Hematopoietic multipotent progenitor cell treated with erythropoietin and hydrocortisone succinate and interleukin-3 and kit ligand, for 17 days (in vitro differentiated cells): ENCODE measurements around the gene RACK1.

Experiments used
- DNase-seq: peaks from one replicate; pipeline ENCODE4 v3.0.0-alpha.2; 2015; ENCODE audit warnings: low spot score

The RACK1 gene

DNA sequence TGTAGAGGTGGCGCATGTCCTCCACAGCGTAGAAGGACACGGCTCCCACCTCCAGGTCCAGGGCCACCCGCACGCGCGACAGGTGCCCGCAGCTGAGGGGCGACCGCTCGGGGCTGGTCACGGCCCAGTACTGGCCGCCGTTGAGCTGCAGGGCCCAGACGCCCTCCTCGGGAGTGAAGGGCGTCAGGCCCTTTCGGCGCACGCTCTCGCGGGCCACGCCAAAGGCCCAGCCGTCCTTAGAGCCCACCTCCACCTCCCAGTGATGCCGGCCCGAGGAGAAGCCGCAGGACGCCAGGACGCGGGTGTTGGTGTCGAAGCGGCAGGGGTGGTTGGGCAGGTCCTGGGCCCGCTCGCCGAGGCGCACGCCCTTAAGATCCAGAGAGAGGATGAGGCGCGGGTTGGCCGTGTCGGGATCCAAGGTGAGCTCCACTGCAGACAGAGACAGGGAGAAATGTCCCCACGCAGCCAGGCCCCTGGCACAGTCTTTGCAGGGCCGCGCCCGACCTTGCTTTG, 48.4 kb downstream of the RACK1 start:
- DNase-seq = no peak

DNA sequence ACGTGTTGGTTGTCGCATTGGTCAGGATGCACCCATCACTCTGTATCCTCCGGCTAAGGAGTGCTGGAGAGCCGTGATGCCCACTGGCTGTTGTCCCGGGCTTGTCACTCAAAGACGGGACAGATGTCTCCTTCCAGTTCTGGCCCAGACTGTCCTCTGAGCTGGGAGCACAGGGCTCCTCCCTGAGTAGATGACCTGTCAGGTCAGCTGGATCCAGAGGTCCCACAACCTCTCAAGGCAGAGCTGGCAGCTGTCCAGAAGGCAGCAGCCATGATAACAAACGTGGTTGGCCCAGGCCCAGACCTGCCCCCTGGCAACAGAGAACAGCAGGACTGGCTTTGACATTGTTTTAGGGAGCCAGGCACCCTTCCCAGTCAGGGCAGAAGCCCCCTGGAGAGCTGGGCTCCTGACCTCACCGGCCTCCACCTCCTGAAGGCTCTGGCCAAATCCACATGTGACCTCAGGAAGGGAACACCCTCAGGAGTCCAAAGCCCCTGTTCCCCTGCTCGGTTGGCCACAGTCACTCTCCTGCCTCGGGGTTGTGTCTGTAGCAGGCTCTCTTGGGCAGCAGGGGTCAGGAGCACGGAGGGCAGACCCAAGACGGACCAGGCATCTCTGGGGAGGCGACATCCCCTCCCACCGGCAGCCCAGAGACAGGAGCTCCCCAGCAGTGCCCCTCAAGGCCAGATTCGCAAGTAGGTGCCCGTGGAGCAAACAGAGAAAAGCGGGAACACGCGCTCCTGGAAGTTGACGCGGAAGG, 49.0 kb downstream of the RACK1 start:
- DNase-seq = peak; percentile 74

DNA sequence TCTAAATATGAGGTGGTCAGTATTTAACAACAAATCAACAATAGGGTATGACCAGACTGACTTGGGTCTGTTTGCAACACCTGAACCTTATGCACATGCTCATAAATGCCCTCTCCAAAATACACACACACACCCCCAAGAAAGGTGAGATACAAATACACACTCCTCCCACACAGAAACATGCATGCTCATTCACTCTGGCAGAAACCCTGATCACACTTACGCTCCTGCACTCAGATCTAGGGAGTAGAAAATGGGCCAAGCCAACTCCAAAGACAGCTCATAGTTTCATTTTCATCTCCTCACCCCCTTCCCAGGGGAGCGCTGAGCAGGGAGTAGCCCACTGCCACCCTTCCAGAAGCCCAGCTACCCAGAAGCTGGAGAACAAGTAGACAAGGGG, 50.0 kb downstream of the RACK1 start:
- DNase-seq = peak; percentile 71

DNA sequence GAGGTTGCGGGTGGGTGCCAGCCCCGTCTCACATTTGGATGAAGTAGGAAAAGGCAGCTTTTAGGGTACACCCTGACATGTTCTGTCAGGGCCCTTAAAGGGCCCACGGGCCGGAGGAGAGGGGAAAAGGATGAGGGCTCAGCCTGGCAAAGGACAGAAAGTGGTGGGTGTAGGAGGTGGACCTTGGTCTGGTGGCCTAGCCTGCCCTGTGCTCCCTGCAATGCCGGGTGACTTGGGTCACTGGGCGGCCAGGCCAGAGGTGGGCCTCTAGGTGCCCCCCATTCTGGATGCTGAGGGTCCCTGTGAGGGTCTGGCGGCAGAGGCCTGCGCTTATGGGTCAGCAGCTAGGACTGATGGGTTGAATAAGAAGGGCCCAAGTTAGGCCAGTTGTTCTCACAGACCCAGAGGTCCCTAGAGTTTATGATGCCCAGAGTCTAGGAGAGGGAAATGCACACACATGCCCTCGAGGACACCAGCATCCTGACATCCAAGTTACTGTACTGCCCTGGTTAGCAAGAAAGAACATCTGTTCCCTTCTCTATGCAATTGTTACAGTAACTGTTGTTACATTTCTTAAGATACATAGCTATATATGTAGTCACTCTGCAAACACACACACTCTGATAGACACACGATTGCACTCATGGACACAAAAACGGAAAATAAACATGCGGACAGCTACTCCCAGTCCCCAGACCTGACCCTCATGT, 51.2 kb downstream of the RACK1 start:
- no peak for DNase-seq

DNA sequence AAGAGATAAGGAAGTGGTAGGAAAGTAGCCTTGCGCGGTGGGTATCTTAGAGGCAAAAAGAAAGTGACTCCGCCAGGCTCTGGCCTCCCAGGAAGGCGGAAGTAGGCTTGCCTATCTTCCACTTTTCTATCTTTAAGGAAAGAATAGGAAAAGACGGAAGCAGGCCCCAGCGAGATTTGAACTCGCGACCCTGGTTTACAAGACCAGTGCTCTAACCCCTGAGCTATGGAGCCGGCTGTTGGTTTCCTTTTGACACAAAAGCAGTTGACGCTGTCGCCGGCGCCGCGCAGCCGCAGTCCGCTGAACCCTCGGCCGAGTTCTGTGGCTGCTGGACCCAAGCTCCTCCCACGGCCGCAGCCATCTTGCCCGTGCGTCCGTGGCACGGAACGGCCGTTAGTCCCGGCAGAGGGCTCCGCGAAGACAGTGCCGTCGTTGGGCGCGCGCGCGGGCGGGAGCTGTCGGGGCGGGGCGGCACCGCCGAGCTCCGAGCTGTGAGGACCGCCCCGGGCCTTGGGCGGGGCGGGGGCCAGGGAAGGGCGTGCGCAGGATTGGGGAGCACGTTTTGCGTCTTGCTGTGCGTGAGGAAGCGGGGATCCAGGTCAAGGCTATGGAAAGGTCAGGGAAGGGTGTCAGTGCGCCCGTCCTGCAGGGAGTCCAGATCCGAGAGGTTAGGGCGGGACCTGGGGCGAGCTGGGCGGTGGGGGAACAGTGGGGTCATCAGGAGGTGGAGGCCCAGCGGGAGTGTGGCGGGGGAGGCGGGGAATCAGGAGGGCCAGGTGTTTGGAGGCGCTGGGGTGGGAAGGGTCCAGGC, 52.0 kb downstream of the RACK1 start:
- peak; percentile 98 for DNase-seq

DNA sequence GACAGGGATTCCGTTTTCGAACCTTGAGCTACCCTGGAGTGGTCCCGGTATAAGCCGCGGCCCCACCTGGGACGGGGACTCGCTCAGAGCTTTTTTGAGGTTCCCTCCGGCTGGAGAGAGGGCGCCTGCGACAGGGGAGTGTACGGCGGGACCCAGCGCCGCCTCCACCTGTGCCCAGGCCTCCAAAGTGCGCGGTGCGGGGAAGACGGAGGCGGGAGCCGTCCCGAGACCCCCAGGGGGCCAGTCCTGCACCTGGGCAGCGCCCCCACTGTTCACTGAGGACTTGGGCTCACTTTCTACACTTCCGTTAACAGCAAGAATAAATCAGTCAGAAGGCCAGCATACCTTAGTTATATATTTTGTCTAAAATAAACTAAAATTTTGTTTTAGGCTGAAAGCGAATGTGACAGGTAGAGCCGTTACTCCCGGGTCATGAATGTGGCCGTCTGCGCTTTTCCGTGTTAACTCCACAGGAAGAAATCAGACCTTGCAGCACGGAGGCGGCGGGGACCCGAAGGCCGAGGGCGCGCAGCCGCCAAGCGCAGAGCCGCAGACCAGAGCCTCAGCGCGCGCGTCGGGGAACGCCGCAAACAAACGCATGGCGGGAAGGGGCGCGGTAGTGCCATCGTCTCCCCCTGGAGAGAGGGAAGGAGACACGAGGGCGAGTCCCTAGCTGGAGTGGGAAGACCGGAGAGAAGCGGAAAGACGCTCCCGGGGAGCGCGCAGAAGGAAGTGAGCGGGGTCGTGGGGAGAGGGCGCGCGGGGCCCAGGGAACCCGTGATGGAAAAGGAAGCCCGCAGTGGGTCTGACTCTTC, 52.8 kb downstream of the RACK1 start:
- no peak for DNase-seq

DNA sequence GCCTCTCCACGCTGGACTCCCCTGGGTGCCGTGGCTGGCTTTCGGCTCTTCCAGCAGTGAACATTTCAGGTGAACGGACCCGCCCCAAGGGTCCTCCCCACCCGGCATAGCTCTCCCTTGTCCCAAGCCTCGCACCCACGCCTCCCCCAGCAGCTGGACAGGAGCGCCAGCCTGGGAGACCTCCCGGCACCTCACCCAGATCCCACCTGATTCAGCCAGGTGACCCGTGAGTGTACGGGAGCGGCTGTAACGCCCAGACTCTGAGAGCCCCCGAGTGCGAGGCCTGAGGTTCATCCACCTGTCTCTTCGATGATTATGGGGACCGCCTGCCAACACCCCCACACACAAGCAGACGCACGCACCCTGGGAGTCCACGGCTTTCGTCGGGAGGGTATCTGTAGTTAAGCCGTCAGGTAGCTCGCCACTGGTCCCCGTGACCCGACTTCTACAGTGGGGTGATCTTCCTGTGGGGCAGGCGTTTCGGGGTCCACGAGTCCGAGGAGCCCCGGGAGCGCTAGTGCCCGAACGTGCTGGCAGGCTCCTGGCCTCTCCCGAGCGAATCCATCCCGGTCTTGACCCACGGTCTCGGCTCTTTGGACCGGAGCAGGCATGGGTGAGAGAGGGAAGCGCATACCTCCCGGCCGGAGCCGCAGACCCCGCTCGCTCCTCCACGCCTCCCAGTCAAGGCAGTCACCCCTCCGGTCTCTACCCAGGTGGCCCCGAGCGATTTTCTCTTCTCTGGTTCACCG, 53.6 kb downstream of the RACK1 start:
- peak; percentile 35 for DNase-seq

DNA sequence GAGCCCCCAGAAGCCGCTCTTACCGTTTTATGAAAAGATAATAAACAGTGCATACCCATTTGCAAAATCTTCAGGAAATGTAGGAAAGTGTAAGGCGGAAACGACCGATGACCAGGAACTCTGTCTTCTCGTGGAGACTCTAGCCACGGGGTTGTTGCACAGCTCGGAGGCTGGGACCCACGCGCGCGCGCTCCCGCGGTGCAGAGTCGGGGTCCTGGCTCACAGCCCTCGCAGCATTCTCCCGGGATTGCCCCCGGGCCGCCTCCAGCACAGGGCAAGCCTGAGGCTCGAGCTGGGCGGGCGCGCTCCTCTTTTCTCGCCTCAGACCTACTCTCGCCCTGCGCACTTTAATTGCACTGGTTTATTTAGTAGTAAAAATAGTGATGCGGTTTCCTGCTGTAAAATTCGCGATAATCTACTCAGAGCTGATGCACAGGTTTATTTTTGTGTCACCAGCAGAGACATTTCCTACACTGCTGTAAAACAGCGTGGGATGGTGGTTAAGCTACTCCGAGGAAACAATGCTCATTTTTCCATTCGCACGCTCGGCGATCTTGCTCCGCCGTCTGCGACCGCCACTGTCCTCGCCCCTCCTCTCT, 54.2 kb downstream of the RACK1 start:
- DNase-seq = no peak

DNA sequence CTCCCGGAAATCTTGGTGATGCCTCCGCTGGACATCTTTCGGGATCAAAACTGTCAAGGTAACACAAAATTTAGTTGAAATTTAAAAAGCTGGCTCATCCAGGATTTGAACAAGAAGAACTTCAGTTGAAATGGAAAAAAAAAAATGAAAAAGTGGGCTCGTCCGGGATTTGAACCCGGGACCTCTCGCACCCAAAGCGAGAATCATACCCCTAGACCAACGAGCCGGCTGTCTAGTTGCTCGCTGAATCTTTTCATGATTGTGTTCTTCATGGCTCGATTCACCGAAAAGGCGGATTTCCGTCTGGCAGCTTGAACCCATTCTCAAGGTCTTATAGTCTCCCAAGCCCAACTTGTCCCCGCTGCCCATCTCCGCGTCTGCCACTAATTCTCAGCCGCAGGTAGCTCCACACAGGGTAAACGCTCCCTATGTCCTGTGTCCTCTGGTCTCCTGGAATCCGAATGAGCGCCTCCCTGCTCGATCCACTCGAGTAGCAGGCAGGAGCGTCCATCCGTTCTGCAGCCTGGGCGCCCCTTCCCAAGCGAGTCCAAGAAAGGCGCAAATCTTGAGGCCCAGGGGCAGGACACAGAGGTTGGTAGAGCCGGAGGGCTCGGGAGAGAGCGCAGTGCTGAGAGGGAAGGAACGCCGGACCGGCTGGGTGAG, 54.9 kb downstream of the RACK1 start:
- peak; percentile 89 for DNase-seq

DNA sequence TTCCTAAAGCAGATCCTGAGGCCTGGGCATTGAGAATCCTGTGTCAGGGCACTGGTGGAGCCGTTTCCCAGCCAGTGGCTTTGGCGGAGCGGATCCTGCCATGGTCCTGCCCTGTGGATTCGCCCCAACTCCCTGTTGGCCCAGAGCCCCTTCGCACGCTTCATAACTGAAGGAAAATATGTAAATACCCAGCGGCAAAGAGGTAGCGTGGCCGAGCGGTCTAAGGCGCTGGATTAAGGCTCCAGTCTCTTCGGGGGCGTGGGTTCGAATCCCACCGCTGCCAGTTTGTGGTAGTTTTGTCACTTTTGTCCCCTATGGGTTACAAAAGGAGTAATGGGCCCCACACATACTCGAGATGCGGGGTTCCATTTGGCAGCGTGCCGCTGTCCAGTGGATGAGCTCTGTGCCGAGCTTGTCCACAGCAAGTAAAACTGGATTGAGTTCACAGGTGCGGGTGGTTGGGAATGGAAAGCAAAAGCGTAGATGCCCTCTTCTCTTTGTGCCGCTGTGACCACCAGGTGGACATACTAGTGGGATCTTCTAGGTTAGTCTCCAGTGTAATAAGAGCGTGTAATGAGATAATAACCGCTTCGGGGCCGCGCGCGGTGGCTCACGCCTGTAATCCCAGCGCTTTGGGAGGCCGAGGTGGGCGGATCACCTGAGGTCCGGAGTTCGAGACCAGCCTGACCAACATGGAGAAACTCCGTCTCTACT, 56.0 kb downstream of the RACK1 start:
- DNase-seq = peak; percentile 76

DNA sequence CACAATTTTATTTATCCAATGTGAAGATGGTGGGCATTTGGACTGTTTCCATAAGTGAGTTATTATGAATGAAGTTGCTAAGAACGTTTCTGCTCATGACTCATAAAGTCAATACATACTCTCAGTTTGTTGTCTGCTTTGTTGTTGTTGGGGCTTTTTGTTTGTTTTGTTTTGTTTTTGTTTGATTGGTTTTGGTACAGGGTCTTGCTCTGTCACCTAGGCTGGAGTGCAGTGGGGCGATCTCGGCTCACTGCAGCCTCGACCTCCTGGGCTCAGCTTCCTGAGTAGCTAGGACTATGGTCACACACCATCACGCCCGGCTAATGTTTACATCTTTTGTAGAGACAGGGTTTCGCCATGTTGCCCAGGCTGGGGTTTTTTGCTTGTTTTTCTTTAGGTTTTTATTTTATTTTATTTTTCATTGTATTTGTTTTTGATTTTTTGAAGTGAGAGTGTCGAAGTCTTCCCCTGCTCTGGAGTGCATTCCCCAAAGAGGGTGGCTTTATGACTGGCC, 56.7 kb downstream of the RACK1 start:
- no peak for DNase-seq
